NCI-H146 treated with DMSO at 0.1 percent for 48 hours (cell line): ENCODE results near the gene TGFBRAP1.

Experiments used
- DNase-seq: peaks from one replicate; lab custom pipeline; 2025; ENCODE audit not compliant: unreplicated experiment; lab: John Stamatoyannopoulos, UW

TGFBRAP1 gene

GRCh38 chr2:105239924-105240323 lies 89.6 kb downstream of the TGFBRAP1 start:
- DNase-seq = no peak

GRCh38 chr2:105238664-105239240 lies 90.8 kb downstream of the TGFBRAP1 start:
- DNase-seq = no peak

GRCh38 chr2:105237045-105237765 lies 92.3 kb downstream of the TGFBRAP1 start:
- DNase-seq = no peak

GRCh38 chr2:105236060-105236424 lies 93.5 kb downstream of the TGFBRAP1 start:
- no peak for DNase-seq

GRCh38 chr2:105235388-105236059 lies 94.0 kb downstream of the TGFBRAP1 start:
- DNase-seq = peak; percentile 48

- no peak for DNase-seq
These were observed 98.3 kb downstream of the TGFBRAP1 start for GRCh38 chr2:105231232-105231619.

GRCh38 chr2:105224444-105224843 lies 105.1 kb downstream of the TGFBRAP1 start:
- DNase-seq = no peak

- no peak for DNase-seq
These were observed 108.9 kb downstream of the TGFBRAP1 start for GRCh38 chr2:105220604-105221003.

- no peak for DNase-seq
These were observed 113.8 kb downstream of the TGFBRAP1 start for GRCh38 chr2:105215586-105216192.
